Mesenchymal stem cell (in vitro differentiated cells and primary cell): Measurements from ENCODE around the gene GRM1.
A peak's percentile ranks its signal among the peaks of the same experiment; 100 is the strongest.

ENCODE experiments used
- DNase-seq: peaks from one replicate; pipeline ENCODE4 v3.0.0-alpha.2; 2013
- H2AFZ ChIP-seq: one replicate; pipeline ENCODE4 v1.6.1; 2013; ENCODE audit warnings: low read depth, mild to moderate bottlenecking, control low read depth, inconsistent platforms, low read length, moderate library complexity
- H2AK5ac ChIP-seq: 2 replicates; pipeline ENCODE4 v1.6.1; 2013; ENCODE audit warnings: low read length, moderate library complexity, mild to moderate bottlenecking, inconsistent platforms; ENCODE audit not compliant: severe bottlenecking
- H2BK120ac ChIP-seq: one replicate; pipeline ENCODE4 v1.6.1; 2013; ENCODE audit warnings: low read depth, mild to moderate bottlenecking, inconsistent platforms, low read length, moderate library complexity
- H2BK12ac ChIP-seq, 2 experiments: one replicate each; pipeline ENCODE4 v1.6.1; 2013; ENCODE audit warnings: inconsistent platforms in 2 of 2, low read length in 2 of 2, mild to moderate bottlenecking in 2 of 2, moderate library complexity in 2 of 2, control low read depth in 1 of 2
- H2BK15ac ChIP-seq: one replicate; pipeline ENCODE4 v1.6.1; 2013; ENCODE audit warnings: mild to moderate bottlenecking, low read depth, inconsistent platforms; ENCODE audit not compliant: poor library complexity, severe bottlenecking
- H2BK5ac ChIP-seq: 2 replicates; pipeline ENCODE4 v1.6.1; 2013; ENCODE audit warnings: low read depth, mild to moderate bottlenecking, low read length, control low read depth, inconsistent platforms; ENCODE audit not compliant: poor library complexity, severe bottlenecking
- H3K14ac ChIP-seq, 2 experiments: one replicate each; pipeline ENCODE4 v1.6.1; 2013; ENCODE audit warnings: inconsistent platforms in 2 of 2, low read length in 2 of 2, control low read depth in 1 of 2, mild to moderate bottlenecking in 1 of 2, moderate library complexity in 1 of 2
- H3K18ac ChIP-seq, 2 experiments: one replicate each; pipeline ENCODE4 v1.6.1; 2013; ENCODE audit warnings: inconsistent platforms in 2 of 2, low read length in 2 of 2, control low read depth in 1 of 2, low read depth in 1 of 2, mild to moderate bottlenecking in 1 of 2
- H3K23ac ChIP-seq, 2 experiments: one replicate each; pipeline ENCODE4 v1.6.1; 2013; ENCODE audit warnings: inconsistent platforms in 2 of 2, low read length in 2 of 2, mild to moderate bottlenecking in 2 of 2, moderate library complexity in 2 of 2, control low read depth in 1 of 2
- H3K27ac ChIP-seq: 2 replicates; pipeline ENCODE4 v1.5.1; 2013; ENCODE audit warnings: mild to moderate bottlenecking, moderate library complexity, low read length, control low read depth, inconsistent platforms; ENCODE audit not compliant: poor library complexity, severe bottlenecking
- H3K27me3 ChIP-seq, 2 experiments: 2 replicates each; pipeline versions ENCODE4 v1.6.1 to v1.7.0; 2013; ENCODE audit warnings: low read length in 2 of 2, mild to moderate bottlenecking in 2 of 2, moderate library complexity in 2 of 2, control low read depth in 1 of 2, inconsistent platforms in 1 of 2; ENCODE audit not compliant: control insufficient read depth in 1 of 2, insufficient read depth in 1 of 2
- H3K36me3 ChIP-seq, 2 experiments: 2 replicates each; pipeline versions ENCODE4 v1.6.1 to v1.7.0; 2013; ENCODE audit warnings: low read length in 2 of 2, control low read depth in 1 of 2, inconsistent platforms in 1 of 2, low read depth in 1 of 2, mild to moderate bottlenecking in 1 of 2; ENCODE audit not compliant: insufficient read depth in 2 of 2, control insufficient read depth in 1 of 2
- H3K4ac ChIP-seq, 2 experiments: one replicate each; pipeline ENCODE4 v1.6.1; 2013; ENCODE audit warnings: inconsistent platforms in 2 of 2, low read length in 2 of 2, mild to moderate bottlenecking in 2 of 2, moderate library complexity in 2 of 2, control low read depth in 1 of 2, low read depth in 1 of 2
- H3K4me1 ChIP-seq: 2 replicates; pipeline ENCODE4 v1.6.1; 2013; ENCODE audit warnings: low read depth, low read length, control low read depth; ENCODE audit not compliant: control insufficient read depth, insufficient read depth
- H3K4me2 ChIP-seq: 2 replicates; pipeline ENCODE4 v1.6.1; 2013; ENCODE audit warnings: low read length, mild to moderate bottlenecking, inconsistent platforms; ENCODE audit not compliant: poor library complexity, severe bottlenecking
- H3K4me3 ChIP-seq, 2 experiments: 2 replicates each; pipeline versions ENCODE4 v1.5.1 to v1.7.0; 2013; ENCODE audit warnings: low read length in 2 of 2, mild to moderate bottlenecking in 2 of 2, control low read depth in 1 of 2, low read depth in 1 of 2; ENCODE audit not compliant: insufficient read depth in 1 of 2
- H3K79me1 ChIP-seq: replicated peaks from 2 replicates; pipeline ENCODE4 v1.6.1; 2013; ENCODE audit warnings: mild to moderate bottlenecking, control low read depth, low read length, inconsistent platforms; ENCODE audit not compliant: poor library complexity, severe bottlenecking
- H3K9ac ChIP-seq: 2 replicates; pipeline ENCODE4 v1.7.0; 2013; ENCODE audit warnings: mild to moderate bottlenecking, low read length, moderate library complexity
- H3K9me3 ChIP-seq: 2 replicates; pipeline ENCODE4 v1.7.0; 2013; ENCODE audit warnings: mild to moderate bottlenecking, low read length; ENCODE audit not compliant: control insufficient read depth
- H4K8ac ChIP-seq: one replicate; pipeline ENCODE4 v1.6.1; 2013; ENCODE audit warnings: inconsistent platforms, mild to moderate bottlenecking, low read length, moderate library complexity
- H4K91ac ChIP-seq: one replicate; pipeline ENCODE4 v1.6.1; 2013; ENCODE audit warnings: mild to moderate bottlenecking, low read length, inconsistent platforms
- WGBS: methylation state at CpG from one replicate; pipeline ENCODE4 v1.1.7; 2013; ENCODE audit warnings: mixed read lengths; 5-methylcytosine and 5-hydroxymethylcytosine counted together

GRM1 gene

GRCh38 chr6:146289816-146290588 lies 261.1 kb downstream of the GRM1 start:
- Histone ChIP-seq H2AK5ac (no peak overlapping the region), H2BK12ac (peak overlapping the region in 1 of 2 experiments; percentile 15), H2AFZ (no peak overlapping the region), H3K4me3 (no peak overlapping the region), H3K79me1 (no peaks in the 10 kb centered on the region), H3K27ac (no peak overlapping the region), H3K4ac (no peak overlapping the region), H4K91ac (no peak overlapping the region), H3K9ac (peak overlapping the region; percentile 46), H3K14ac (no peak overlapping the region), H2BK120ac (no peak overlapping the region), H4K8ac (no peak overlapping the region), H3K18ac (no peak overlapping the region), H3K9me3 (no peaks in the 10 kb centered on the region), H3K36me3 (no peaks in the 10 kb centered on the region), H2BK5ac (no peak overlapping the region), H2BK15ac (no peak overlapping the region), H3K4me2 (no peak overlapping the region), H3K27me3 (no peaks in the 10 kb centered on the region), H3K23ac (no peak overlapping the region), H3K4me1 (no peaks in the 10 kb centered on the region)
- 62% methylated on average over 5 of the region's 5 CpGs for WGBS
- DNase-seq = peak; percentile 87

GRCh38 chr6:146290589-146290901 lies 261.7 kb downstream of the GRM1 start:
- WGBS = 86% methylated on average over 2 of the region's 2 CpGs
- no peak overlapping the region for H3K4me3 ChIP-seq
- H3K18ac ChIP-seq = no peak overlapping the region

GRCh38 chr6:146292506-146292905 lies 263.6 kb downstream of the GRM1 start:
- Histone ChIP-seq H4K8ac (no peak overlapping the region), H3K4me1 (no peaks in the 10 kb centered on the region), H3K4ac (no peak overlapping the region), H3K18ac (no peak overlapping the region), H3K27me3 (no peaks in the 10 kb centered on the region), H3K14ac (no peak overlapping the region), H2BK15ac (no peak overlapping the region), H3K9ac (no peak overlapping the region), H3K4me2 (no peak overlapping the region), H3K23ac (no peak overlapping the region), H2BK12ac (no peak overlapping the region), H3K27ac (no peak overlapping the region), H3K4me3 (no peak overlapping the region), H4K91ac (no peak overlapping the region), H3K79me1 (no peaks in the 10 kb centered on the region), H2BK5ac (no peak overlapping the region), H2AFZ (no peak overlapping the region), H3K36me3 (no peaks in the 10 kb centered on the region), H2AK5ac (no peak overlapping the region), H3K9me3 (no peaks in the 10 kb centered on the region), H2BK120ac (no peak overlapping the region)
- WGBS = 100% methylated on average over 1 of the region's 1 CpG
- DNase-seq = no peak

More at GRCh38 chr6:146290589-146290901, 261.7 kb downstream of the GRM1 start:
- no peak overlapping the region for H4K8ac ChIP-seq
- peak overlapping the region in 1 of 2 experiments; percentile 31 for H2BK12ac ChIP-seq
- H3K79me1 ChIP-seq = no peaks in the 10 kb centered on the region
- no peak overlapping the region for H2BK15ac ChIP-seq
- H3K23ac ChIP-seq = no peak overlapping the region
- no peak overlapping the region for H2AK5ac ChIP-seq
- H3K4me1 ChIP-seq = no peaks in the 10 kb centered on the region
- H3K4ac ChIP-seq = peak overlapping the region in 1 of 2 experiments; percentile 58
- no peaks in the 10 kb centered on the region for H3K9me3 ChIP-seq
- no peak overlapping the region for H3K27ac ChIP-seq
- H3K36me3 ChIP-seq = no peaks in the 10 kb centered on the region
- DNase-seq = no peak
- H3K27me3 ChIP-seq = no peaks in the 10 kb centered on the region
- H3K14ac ChIP-seq = no peak overlapping the region
- H2AFZ ChIP-seq = no peak overlapping the region
- H2BK120ac ChIP-seq = no peak overlapping the region
- H2BK5ac ChIP-seq = no peak overlapping the region
- no peak overlapping the region for H3K4me2 ChIP-seq
- H4K91ac ChIP-seq = no peak overlapping the region
- no peak overlapping the region for H3K9ac ChIP-seq

GRCh38 chr6:146295695-146296094 lies 266.8 kb downstream of the GRM1 start:
- H2BK120ac ChIP-seq = no peak overlapping the region
- no peak overlapping the region for H4K91ac ChIP-seq
- H3K4me2 ChIP-seq = no peak overlapping the region
- no peak overlapping the region for H3K4ac ChIP-seq
- WGBS = 88% methylated on average over 1 of the region's 4 CpGs
- no peaks in the 10 kb centered on the region for H3K27me3 ChIP-seq
- H3K36me3 ChIP-seq = no peaks in the 10 kb centered on the region
- no peak overlapping the region for H2BK12ac ChIP-seq
- no peak overlapping the region for H3K9ac ChIP-seq
- H2AK5ac ChIP-seq = no peak overlapping the region
- no peak overlapping the region for H2BK5ac ChIP-seq
- H2AFZ ChIP-seq = no peak overlapping the region
- H3K4me1 ChIP-seq = no peaks in the 10 kb centered on the region
- no peak overlapping the region for H3K27ac ChIP-seq
- no peak overlapping the region for H3K23ac ChIP-seq
- no peak overlapping the region for H2BK15ac ChIP-seq
- H3K9me3 ChIP-seq = no peaks in the 10 kb centered on the region
- H3K18ac ChIP-seq = no peak overlapping the region
- H3K79me1 ChIP-seq = no peaks in the 10 kb centered on the region
- no peak overlapping the region for H3K14ac ChIP-seq
- H4K8ac ChIP-seq = no peak overlapping the region
- DNase-seq = no peak
- no peak overlapping the region for H3K4me3 ChIP-seq
